ENCODE data around the gene ASH1L.
"Not testable (repeated sequence)": the region's sequence is repeated elsewhere in the genome, so short reads cannot be mapped to it uniquely, and the experiment has no call there.

Gene ASH1L

DNA sequence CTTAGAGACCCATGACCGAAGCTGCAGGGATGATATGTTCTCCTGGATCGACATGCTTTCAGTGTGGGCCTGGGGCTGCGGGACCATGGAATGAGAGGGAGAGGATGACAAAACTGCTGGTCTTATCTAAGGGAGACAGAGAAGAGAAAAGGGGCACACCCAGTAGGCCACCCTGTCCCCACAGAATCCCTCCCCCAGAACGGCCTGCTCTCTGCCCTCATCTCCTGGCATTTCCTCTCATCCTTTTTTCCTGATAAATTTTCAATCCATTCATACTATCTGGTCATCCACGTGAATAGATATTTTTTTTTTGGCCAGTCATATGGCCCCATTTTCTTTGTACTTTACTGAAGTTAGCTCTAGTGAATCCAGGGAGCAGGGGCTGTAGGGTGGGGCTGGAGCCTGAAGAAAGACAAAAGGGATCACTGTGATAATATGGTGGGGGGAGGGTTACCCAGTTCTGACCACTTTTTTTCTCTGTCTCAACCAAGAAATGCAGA, 261.2 kb downstream of the ASH1L start, which contains the start of gene PKLR:
Gene PKLR, minus strand, starts transcription at position 97 of the 500 bp plus-strand sequence. Its CDS starts 43 bp downstream, at position 54.
- no peak for DNase-seq

DNA sequence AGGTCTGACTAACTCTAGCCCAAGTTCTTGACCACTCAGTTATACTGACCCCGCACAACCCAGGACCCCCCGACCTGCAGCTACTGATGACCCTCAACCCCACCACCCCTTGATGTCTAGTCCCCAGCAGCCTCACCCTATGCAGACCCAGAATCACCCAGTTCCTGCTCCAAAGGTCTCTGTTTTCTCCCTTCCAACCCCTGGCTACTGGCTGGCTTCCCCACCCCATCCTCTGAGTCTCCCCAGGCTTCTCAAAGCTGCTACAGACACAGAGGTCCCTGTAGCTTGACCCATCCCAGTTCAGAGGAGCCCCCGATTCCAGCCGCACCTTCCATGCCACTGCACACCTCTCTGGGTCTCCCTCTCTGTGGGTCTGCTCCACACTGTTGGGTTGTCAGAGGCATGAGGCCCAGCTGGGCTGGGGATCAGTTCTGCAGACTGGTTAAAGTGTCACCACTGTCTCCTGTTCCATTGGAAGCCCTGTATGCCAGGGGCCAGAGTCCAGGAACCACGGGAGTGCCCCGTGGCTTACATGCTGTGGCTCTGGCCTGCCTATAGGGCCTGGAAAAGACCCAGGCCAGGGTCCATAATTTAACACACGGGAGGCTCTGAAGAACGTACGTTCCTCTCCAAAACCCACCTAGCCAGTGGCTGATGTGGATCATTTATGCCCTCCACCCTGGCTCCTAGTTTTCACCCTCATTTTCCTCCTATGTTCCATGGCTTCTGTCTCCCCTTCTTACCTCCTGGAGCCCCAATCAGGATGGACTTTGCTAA, 261.9 kb downstream of the ASH1L start:
- no peak for DNase-seq

GRCh38 chr1:155300024-155300423, 262.6 kb downstream of the ASH1L start:
- DNase-seq: no peak

- DNase-seq: no peak
Observed at GRCh38 chr1:155297384-155297783, 265.2 kb downstream of the ASH1L start.

GRCh38 chr1:155296661-155297060, 265.9 kb downstream of the ASH1L start:
- no peak for DNase-seq

GRCh38 chr1:155295942-155296267, 266.7 kb downstream of the ASH1L start:
- no peak for DNase-seq

- no peak for DNase-seq
Observed at GRCh38 chr1:155295183-155295941, 267.2 kb downstream of the ASH1L start.

- no peak for DNase-seq
Observed at GRCh38 chr1:155294520-155295182, 268.0 kb downstream of the ASH1L start.

DNA sequence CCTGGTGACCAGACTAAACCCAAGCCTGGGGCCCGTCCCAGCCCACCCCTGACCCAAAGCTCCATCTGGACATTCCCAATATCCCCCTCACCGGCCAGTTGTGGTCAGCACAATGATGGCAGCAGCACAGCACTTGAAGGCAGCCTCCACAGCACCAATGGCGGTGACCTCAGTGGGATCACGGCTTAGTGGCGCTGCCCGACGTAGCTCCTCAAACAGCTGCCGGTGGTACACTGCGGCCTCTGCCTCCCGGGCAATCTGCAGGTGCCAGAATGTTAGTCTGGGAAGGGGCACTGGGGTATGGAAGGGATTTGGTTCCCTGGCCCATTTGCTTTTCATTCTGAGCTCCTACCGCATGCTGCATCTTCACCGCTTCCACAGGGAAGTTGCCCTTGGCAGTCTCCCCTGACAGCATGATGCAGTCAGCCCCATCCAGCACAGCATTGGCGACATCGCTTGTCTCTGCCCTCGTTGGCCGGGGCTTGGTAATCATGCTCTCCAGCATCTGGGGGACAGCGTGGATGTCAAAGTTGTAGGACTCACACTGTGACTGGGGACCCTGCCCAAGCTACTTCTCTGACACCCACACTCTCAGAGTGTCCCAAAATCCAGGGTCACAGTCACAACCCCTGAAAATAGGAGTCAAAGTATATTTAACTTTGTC, 269.4 kb downstream of the ASH1L start:
- no peak for DNase-seq

GRCh38 chr1:155291006-155291405, 271.6 kb downstream of the ASH1L start:
- DNase-seq: not testable (repeated sequence)

- DNase-seq: no peak
Observed at GRCh38 chr1:155287987-155288543, 274.5 kb downstream of the ASH1L start.

GRCh38 chr1:155286544-155286943, 276.1 kb downstream of the ASH1L start:
- no peak for DNase-seq

- DNase-seq: no peak
Observed at GRCh38 chr1:155285631-155286044, 277.0 kb downstream of the ASH1L start.

Measured in NCI-H69 (cell line).